Skeletal muscle satellite cell (primary cell): ENCODE data around the gene SCIMP.
A peak's percentile ranks its signal among the peaks of the same experiment; 100 is the strongest.
"Not testable (repeated sequence)": the region's sequence is repeated elsewhere in the genome, so short reads cannot be mapped to it uniquely, and the experiment has no call there.

Experiments used
- H3K27me3 ChIP-seq: 2 replicates; pipeline ENCODE4 v1.7.0; 2013; ENCODE audit warnings: low read length; ENCODE audit not compliant: control insufficient read depth, insufficient read depth
- H3K36me3 ChIP-seq: 2 replicates; pipeline ENCODE4 v1.7.0; 2013; ENCODE audit warnings: mild to moderate bottlenecking, control low read depth, low read length; ENCODE audit not compliant: insufficient read depth
- H3K4me1 ChIP-seq: 2 replicates; pipeline ENCODE4 v1.7.0; 2013; ENCODE audit warnings: low read length; ENCODE audit not compliant: control insufficient read depth, insufficient read depth
- H3K4me2 ChIP-seq: 2 replicates; pipeline ENCODE4 v1.7.0; 2013; ENCODE audit warnings: mild to moderate bottlenecking, low read length
- H3K4me3 ChIP-seq: 2 replicates; pipeline ENCODE4 v1.7.0; 2013; ENCODE audit warnings: low read length
- H3K9ac ChIP-seq: 2 replicates; pipeline ENCODE4 v1.7.0; 2013; ENCODE audit warnings: mild to moderate bottlenecking, low read depth, low read length, moderate library complexity
- H3K9me3 ChIP-seq: replicated peaks from 2 replicates; pipeline ENCODE4 v1.7.0; 2013; ENCODE audit warnings: mild to moderate bottlenecking, control low read depth, low read length

The SCIMP gene

DNA sequence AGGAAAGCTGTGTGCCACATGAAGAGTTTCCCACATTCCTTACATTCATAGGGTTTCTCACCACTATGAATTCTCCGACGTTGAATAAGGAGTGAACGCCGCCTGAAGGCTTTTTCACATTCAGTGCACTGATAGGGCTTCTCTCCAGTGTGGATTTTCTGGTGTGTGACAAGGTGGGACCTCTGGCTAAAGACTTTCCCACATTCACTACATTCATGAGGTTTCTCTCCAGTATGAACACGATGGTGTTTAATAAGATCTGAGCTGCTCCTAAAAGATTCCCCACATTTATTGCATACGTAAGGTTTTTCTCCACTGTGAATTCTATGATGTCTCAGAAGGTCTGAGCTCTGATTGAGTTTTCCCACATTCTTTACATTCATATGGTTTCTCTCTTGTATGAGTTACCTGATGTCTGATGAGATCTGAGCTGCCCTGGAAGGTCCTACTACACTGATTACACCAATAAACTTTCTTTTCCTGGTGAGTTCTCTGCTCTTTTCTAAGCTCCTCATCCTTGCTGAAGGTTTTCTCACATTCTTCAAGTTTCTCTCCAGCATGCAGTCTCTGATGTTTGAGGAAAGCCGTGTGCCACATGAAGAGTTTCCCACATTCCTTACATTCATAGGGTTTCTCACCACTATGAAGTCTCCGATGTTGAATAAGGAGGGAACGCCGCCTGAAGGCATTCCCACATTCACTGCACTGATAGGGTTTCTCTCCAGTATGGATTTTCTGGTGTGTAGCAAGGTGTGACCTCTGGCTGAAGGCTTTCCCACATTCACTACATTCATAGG is 53.0 kb downstream of the SCIMP start:
- peaks cover 73% of the 10 kb centered on the region for H3K9me3 ChIP-seq
- H3K4me2 ChIP-seq = no peak overlapping the region
- no peak overlapping the region for H3K9ac ChIP-seq
- H3K36me3 ChIP-seq = peaks cover 29% of the 10 kb centered on the region
- no peaks in the 10 kb centered on the region for H3K27me3 ChIP-seq
- H3K4me3 ChIP-seq = peak overlapping the region; percentile 28
- H3K4me1 ChIP-seq = no peaks in the 10 kb centered on the region

DNA sequence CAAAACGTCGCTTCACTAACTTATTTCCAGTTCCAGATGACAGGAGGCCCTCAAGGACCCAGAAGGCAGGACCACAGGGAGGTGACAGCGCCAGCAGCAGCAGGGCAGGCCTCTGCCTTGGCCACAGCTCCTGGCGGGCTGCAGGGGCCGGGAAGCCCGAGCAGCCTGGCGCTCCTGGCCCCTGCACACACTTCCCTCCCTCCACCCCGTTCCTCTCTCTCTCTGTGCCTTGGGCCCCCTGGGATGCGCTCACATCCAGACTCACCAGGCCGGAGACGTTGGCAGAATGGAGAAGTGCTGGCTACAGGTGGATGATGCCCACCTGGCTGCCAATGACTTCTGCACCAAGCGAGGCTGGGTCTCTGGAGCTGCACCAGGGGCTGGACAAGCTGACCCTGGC is 55.7 kb downstream of the SCIMP start:
- H3K36me3 ChIP-seq = peaks cover 30% of the 10 kb centered on the region
- H3K4me3 ChIP-seq = no peak overlapping the region
- no peaks in the 10 kb centered on the region for H3K27me3 ChIP-seq
- no peaks in the 10 kb centered on the region for H3K4me1 ChIP-seq
- H3K4me2 ChIP-seq = no peak overlapping the region
- no peak overlapping the region for H3K9ac ChIP-seq
- H3K9me3 ChIP-seq = peaks cover 57% of the 10 kb centered on the region

DNA sequence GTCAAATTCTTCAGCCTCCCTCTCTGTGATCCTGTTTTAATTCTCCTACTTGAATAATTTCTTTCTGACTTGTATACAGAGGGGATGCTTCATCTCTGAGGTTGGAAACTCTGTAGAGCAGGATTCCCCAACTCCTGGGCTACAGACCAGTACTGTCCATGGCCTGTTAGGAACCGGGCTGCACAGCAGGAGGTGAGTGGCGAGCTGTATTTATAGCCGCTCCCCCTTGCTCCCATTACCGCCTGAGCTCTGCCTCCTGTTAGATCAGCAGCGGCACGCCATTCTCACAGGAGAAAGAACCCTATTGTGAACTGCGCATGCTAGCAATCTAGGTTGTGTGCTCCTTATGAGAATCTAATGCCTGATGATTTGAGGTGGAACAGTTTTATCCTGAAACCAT is 59.6 kb downstream of the SCIMP start:
- H3K4me2 ChIP-seq, H3K4me3 ChIP-seq, H3K9ac ChIP-seq, H3K27me3 ChIP-seq, H3K4me1 ChIP-seq: not testable (repeated sequence)
- Histone ChIP-seq H3K9me3 (peaks cover 17% of the 10 kb centered on the region), H3K36me3 (peaks cover 11% of the 10 kb centered on the region)

DNA sequence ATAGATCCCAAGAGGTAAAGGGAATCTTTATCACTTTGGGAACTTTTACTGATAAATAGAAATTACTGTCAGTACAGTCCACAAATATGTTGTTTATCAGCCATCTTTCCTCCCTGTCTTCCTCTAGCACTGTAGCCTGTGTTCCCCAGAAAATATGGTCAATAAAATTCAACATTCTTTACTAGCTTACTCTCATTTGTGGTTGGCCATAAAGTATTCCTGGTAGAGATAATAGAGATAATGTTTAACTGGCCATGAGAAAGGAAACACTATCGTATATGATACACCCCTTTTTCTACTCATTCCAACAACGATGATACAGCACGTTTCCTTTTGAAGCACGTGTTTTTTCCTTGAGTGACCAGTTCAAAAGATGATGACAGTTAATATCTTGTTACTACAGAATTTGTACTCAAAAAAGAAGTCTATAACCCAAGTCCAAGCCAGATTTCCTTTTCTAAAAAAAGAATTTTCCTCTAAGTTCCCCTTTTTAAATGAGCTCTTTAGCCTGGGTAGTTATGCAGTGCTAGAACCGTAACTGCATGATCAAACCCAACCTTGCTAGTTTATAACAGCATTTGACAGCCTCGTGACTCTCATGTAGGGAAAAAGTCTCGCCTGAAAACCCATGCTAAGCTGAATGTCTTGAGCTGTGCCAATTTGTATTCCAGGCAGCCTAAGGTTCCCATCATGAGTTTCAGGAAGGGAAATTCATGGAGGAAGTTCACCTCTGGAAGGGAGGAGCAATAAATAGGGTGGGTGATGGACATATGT is 68.7 kb downstream of the SCIMP start:
- not testable (repeated sequence) for H3K27me3 ChIP-seq, H3K9me3 ChIP-seq, H3K9ac ChIP-seq, H3K36me3 ChIP-seq, H3K4me2 ChIP-seq, H3K4me3 ChIP-seq, H3K4me1 ChIP-seq

DNA sequence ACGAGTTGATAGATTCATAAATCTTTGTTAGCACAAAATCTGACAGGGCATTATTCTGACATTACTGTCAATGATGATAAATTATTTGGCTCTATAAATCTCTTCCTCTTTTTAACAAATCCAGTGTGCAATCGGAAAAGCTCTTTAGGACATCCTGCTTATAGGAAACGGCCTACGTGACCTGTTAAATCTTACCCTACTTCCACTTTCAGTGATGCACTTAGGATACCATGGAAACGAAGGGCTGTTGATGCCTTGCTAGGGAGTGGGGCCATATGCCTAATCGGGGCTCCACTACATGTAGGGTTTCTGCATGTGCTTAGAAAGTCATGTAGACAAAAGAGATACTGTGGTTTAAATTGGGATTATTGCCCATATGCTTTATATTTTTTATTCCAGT is 70.2 kb downstream of the SCIMP start:
- Histone ChIP-seq H3K4me3 (no peak overlapping the region), H3K9ac (no peak overlapping the region), H3K4me2 (no peak overlapping the region), H3K4me1 (no peaks in the 10 kb centered on the region), H3K36me3 (no peaks in the 10 kb centered on the region), H3K9me3 (no peaks in the 10 kb centered on the region), H3K27me3 (peaks cover 13% of the 10 kb centered on the region)

DNA sequence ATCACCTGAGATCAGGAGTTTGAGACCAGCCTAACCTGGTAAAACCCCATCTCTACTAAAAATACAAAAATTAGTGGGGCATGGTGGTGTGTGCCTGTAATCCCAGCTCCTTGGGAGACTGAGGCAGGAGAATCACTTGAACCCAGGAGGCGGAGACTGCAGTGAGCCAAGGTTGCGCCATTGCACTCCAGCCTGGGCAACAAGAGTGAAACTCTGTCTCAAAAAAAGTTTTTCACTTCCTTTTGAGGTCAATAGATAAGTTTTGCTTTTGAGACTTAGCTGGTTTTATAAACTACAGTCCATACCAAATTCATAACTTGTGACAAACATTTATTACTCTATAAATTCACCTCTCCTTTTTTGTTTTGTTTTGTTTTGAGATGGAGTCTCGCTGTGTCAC is 72.9 kb downstream of the SCIMP start:
- not testable (repeated sequence) for H3K36me3 ChIP-seq, H3K4me2 ChIP-seq, H3K9me3 ChIP-seq, H3K4me1 ChIP-seq, H3K4me3 ChIP-seq, H3K9ac ChIP-seq
- H3K27me3 ChIP-seq = peaks cover 19% of the 10 kb centered on the region

DNA sequence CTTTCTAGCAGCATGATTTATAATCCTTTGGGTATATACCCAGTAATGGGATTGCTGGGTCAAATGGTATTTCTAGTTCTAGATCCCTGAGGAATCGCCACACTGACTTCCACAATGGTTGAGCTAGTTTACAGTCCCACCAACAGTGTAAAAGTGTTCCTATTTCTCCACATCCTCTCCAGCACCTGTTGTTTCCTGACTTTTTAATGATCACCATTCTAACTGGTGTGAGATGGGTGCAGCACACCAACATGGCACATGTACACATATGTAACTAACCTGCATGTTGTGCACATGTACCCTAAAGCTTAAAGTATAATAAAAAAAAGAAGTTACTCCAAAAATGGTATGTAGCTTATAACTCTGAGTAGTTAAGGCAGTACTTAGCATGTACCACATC is 74.0 kb downstream of the SCIMP start:
- H3K4me3 ChIP-seq, H3K4me1 ChIP-seq, H3K4me2 ChIP-seq, H3K36me3 ChIP-seq, H3K9me3 ChIP-seq, H3K9ac ChIP-seq: not testable (repeated sequence)
- H3K27me3 ChIP-seq = peaks cover 19% of the 10 kb centered on the region
